NB4 (cell line): ENCODE data around the gene HACD3.

Experiments used
- DNase-seq: peaks from one replicate; pipeline ENCODE4 v3.0.0; 2010; ENCODE audit warnings: low read depth
- H3K4me3 ChIP-seq: one replicate; pipeline ENCODE4 v1.5.1; 2011; ENCODE audit warnings: mild to moderate bottlenecking, low read depth, low read length, moderate library complexity
- CTCF ChIP-seq: IDR thresholded peaks from one replicate; pipeline ENCODE4 v1.5.1; 2012; ENCODE audit warnings: low read depth, low read length
- MAX ChIP-seq: IDR thresholded peaks from 2 replicates; pipeline ENCODE4 v1.6.1; 2011; ENCODE audit warnings: low read depth, low read length
- MYC ChIP-seq: IDR thresholded peaks from 2 replicates; pipeline ENCODE4 v1.6.1; 2011; ENCODE audit warnings: low read depth, low read length
- POLR2A ChIP-seq: IDR thresholded peaks from 2 replicates; pipeline ENCODE4 v1.6.1; 2011; ENCODE audit warnings: mild to moderate bottlenecking; ENCODE audit not compliant: insufficient read length; ENCODE audit errors: extremely low read depth

Gene HACD3

DNA sequence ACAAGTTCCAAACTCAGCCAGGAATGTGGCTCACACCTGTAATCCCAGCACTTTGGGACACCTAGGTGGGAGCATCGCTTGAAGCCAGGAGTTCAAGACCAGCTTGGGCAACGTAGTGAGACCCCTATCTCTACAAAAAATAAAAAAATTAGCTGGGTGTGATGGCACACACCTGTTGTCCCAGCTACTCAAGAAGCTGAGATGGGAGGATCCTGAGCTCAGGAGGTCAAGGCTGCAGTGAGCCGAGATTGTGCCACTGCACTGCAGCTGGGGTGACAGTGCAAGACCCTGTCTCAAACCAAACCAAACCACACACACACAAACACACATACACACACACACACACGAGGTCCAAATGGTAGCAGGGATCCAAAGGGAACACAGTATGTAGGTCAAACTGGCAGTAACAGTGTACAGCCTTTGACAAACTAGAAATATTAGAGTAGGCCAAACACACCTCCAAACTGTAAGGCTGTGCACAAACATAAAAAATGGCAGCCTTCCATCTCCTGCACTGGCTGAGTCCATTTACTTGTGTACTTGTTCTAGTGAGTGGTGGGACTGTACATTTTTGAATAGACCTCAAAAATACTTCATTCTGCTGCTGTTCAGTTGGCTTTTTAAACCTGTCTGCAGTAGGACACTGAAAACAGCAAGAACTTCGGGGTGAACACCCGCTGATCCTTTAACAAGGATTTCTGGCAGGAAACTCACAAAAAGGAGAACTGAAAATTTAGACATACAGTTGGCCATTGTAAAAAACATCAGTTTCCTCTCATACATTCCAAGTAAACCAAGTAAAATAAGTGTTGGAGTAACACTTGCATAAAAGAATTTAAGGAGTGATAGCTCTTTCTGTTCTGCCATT, 47.1 kb downstream of the HACD3 start:
- H3K4me3 ChIP-seq: no peak overlapping the region
- DNase-seq: peak; percentile 7
- TF ChIP-seq MAX: no peak
- no peak for TF ChIP-seq MYC
- TF ChIP-seq POLR2A: no peak
- TF ChIP-seq CTCF: no peak

GRCh38 chr15:65578904-65579728, 48.9 kb downstream of the HACD3 start:
- no peak overlapping the region for H3K4me3 ChIP-seq
- no peak for DNase-seq
- TF ChIP-seq CTCF (no peak), MAX (no peak), POLR2A (no peak), MYC (no peak)

DNA sequence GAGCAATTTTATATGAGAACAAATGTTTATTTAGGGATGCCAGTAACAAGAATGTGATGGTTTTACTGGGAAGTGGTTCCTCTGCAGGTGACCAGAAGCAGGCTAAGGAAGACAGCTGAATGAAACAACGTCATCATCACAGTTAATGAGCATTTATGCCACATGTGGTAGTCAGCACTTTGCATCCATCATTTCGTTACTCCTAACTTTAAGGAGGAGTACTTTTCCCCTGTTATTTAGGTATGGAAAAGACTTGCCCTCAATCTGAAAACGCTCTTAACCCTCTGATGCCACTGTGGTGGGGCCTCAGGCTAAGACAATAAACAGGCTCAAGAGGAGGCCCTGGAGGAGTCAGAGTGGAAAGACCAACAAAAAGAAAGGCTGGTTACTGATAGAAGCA, 49.5 kb downstream of the HACD3 start:
- H3K4me3 ChIP-seq: no peak overlapping the region
- DNase-seq: no peak
- TF ChIP-seq MYC: no peak
- no peak for TF ChIP-seq MAX
- no peak for TF ChIP-seq CTCF
- TF ChIP-seq POLR2A: no peak

GRCh38 chr15:65580287-65580686, 50.0 kb downstream of the HACD3 start:
- DNase-seq: no peak
- no peak overlapping the region for H3K4me3 ChIP-seq
- no peak for TF ChIP-seq POLR2A

- peak; percentile 61 for DNase-seq
- no peak overlapping the region for H3K4me3 ChIP-seq
- TF ChIP-seq MYC: no peak
- TF ChIP-seq POLR2A: no peak
- TF ChIP-seq MAX: no peak
- no peak for TF ChIP-seq CTCF
Measured at GRCh38 chr15:65583701-65584100, 53.4 kb downstream of the HACD3 start.

GRCh38 chr15:65584241-65584640, 54.0 kb downstream of the HACD3 start:
- no peak for DNase-seq
- TF ChIP-seq CTCF (no peak), MYC (no peak), POLR2A (no peak), MAX (no peak)
- no peak overlapping the region for H3K4me3 ChIP-seq
